AG10803 (cell line): ENCODE measurements around the gene ZNF471.

Experiments used
- DNase-seq: peaks from one replicate; pipeline ENCODE4 v3.0.0; 2010; ENCODE audit warnings: low read depth
- H3K4me3 ChIP-seq: 2 replicates; pipeline ENCODE4 v1.5.1; 2011; ENCODE audit warnings: mild to moderate bottlenecking, low read length, control low read depth
- TF ChIP-seq, protein P1 (sequence below): conservative IDR thresholded peaks from 2 replicates; pipeline ENCODE4 v1.5.1; 2011; ENCODE audit warnings: mild to moderate bottlenecking, low read length, control low read depth, inconsistent platforms

Gene ZNF471

DNA sequence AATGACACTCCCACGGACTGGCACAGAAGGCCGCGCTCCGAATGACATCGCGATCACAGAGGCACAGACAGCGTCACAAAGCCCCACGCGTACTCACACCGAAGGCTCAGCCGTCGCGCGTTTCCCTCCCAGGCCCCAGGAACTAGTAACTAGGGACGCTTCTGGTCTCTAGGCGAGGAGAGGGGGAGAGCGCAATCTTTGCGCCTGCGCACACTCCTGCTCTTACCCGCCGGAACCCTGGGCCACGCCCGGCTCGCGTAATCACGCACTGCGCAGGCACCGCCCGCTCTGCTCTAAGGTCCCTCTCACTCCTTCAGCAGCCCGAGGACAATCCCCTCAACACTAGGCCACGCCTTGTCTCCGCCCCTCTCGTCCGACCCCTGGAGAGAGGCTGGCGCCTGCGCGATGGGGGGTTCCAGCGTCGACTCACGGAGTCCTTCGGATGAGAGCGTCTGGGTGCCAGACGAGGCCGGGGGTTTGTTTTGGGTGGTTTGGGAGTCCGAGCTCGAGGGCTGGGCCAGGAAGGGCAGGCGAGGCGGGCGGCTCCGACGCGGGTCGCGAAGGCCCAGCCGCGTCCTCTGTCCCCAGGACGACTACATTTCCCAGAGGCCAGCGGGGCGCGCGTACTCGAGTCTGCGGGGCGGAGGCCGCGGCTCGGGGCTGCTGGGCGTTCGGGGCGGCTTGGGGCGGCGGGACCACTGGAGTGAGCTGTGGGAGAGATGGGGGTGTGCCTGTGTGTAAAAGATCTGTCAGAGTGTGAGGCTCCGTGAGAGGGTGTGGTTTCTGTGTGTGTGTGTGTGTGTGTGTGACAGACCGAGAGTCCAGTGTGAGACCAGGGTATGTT lies at the start of gene ZNF471:
TSS of gene ZNF471 (plus strand) at position 410 of the 844 bp plus-strand sequence. CDS start 3,717 bp downstream, outside the sequence.
- TF ChIP-seq, protein P1, sequence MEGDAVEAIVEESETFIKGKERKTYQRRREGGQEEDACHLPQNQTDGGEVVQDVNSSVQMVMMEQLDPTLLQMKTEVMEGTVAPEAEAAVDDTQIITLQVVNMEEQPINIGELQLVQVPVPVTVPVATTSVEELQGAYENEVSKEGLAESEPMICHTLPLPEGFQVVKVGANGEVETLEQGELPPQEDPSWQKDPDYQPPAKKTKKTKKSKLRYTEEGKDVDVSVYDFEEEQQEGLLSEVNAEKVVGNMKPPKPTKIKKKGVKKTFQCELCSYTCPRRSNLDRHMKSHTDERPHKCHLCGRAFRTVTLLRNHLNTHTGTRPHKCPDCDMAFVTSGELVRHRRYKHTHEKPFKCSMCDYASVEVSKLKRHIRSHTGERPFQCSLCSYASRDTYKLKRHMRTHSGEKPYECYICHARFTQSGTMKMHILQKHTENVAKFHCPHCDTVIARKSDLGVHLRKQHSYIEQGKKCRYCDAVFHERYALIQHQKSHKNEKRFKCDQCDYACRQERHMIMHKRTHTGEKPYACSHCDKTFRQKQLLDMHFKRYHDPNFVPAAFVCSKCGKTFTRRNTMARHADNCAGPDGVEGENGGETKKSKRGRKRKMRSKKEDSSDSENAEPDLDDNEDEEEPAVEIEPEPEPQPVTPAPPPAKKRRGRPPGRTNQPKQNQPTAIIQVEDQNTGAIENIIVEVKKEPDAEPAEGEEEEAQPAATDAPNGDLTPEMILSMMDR: no peak
- H3K4me3 ChIP-seq: peak within 1 kb of the TSS; percentile 89
- DNase-seq: peak; percentile 98

DNA sequence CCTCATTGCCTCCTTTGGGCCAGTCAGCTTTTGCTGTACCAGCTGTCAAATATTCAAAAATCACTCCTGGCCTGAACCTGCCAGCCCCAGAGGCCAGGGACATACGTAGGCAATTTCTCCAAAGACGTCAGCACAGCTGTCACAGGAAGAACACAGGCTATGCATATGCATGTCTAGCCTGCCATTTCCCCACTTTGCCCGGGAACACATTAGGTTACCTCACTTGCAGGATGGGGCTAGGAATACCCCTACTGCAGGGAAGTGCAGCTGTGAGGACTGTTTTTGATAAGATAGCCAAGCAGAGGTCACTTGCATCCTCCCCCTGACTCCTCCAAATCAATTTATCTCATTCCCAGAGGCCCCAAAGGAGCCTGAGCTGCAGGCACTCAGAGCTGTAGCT lies 33.3 kb upstream of the ZNF471 start:
- TF ChIP-seq, protein P1: no peak
- H3K4me3 ChIP-seq: no peak overlapping the region
- no peak for DNase-seq

DNA sequence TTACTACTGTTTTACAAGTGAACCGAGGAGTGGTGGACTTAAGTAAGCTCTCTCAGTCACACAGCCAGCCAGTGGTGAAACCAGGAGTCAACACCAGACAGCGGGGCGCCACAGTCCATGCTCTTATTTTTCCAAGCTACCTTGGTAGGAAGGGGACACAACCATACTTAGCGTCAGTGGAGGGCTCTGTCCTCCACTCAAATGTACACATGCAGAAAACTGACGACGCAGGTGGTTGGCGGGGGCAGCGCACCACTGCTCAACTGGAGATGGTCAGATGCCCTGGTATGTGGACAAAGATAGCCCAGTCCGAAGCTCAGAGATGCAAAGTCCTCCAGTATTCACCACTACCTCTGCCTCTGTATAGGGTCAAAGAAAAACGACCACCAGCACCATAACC lies 31.6 kb upstream of the ZNF471 start:
- peak overlapping the region; percentile 91 for H3K4me3 ChIP-seq
- DNase-seq: no peak
- TF ChIP-seq, protein P1: no peak

DNA sequence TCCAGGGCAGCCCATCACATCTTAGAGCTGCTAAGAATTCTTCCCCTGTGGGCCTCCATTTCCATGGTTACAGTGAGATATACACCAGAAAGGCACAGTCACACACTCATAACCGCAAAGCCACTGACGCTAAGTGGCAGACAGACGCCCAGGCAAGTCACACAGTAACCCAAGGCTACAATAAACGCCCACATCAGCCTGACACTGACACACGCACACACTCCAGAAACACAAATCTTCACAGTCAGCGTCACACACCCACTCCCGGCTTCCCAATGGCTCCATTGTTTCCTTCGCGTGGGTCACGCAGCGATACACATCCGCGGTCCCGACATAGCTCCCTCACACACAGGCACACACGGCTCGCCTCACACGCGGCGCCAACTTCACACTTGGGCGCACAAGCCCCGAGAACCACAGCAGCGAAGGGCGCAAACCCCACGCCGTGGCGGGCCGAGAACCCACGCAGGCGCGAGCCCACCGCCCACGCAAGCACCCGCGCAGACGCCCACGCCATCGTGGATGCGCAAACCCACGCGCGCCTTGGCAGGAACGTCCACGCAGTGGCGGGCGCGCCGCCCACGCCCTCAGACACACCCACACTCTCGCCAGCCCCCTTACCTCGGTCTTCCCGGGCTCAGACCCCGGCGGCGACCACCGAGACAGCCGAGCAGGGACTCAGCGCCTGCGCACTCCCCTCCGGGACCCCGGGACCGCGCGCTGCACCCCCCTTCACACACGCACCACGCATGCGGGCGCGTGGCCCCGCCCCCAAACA lies 30.8 kb upstream of the ZNF471 start, which contains the start of gene ZNF667:
TSS of gene ZNF667 (minus strand) at position 695 of the 778 bp plus-strand sequence. CDS start 14,975 bp downstream, outside the sequence.
- H3K4me3 ChIP-seq: peak within 1 kb of the TSS; percentile 91
- peak; percentile 67 for DNase-seq
- TF ChIP-seq, protein P1: no peak

DNA sequence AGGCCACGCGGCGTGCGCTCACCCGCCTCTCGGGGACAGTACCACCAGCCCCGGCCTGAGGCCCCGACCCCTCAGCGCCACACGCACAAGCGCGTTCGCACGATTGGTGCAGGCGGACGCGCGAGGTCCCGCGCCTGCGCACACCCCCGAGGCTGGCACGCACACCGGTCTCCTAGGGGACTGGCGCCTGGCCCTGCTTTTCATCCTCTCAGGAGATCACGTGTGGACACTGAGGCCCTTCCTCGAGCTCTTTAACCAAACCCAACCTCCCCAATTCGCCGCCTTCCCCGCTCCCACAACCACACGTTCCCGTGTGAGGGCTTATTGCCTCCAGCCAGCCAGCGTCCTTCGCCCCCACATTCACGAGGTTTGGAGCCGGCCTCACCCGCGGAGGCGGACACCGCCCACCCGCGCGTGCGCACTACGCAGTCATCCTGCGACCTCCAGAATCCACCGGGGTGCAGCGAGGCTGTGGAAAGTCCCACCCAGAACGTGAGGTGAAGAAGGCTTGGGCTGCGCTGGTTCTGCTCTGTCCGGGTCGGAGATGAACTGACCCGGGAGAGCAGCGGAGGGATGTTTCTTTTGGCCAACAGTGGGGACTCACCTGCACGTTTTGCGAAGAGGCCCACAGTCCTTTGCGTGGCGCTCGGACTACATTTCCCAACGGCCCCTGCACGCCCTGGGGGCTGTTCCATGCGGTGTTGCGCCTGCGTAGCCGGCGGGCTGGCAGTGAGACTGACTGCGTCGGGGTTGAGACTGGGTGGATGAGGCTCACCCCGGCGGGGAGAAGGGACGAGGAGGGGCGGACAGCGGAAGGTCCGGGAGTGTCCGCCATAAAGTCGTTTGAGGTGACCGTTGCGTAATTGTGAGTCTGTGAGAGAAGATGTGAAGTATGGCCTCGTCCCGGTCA lies 30.0 kb upstream of the ZNF471 start:
- peak; percentile 91 for DNase-seq
- TF ChIP-seq, protein P1: no peak
- H3K4me3 ChIP-seq: peak overlapping the region; percentile 91

DNA sequence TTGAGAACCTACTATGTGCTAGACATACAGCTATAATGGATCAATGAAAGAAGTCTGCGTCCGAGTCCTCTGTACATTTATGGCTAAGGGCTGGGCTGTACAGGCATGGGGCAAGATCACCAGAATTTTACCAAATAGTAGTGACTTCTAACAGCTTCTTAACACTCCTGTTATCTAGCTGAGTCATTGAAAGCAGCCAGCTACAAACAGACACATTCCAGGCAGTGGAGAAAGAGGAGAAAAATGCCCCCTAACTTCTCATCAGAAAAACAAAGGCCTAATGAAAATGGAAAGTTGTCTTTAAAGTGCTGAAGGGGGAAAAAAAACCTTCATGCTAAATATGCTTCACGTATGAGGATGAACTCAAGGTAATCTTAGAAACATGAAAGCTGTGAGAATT lies 16.3 kb upstream of the ZNF471 start:
- DNase-seq: no peak
- TF ChIP-seq, protein P1: no peak
- H3K4me3 ChIP-seq: no peak overlapping the region
